Measurements from ENCODE around the gene CENPS. TPM values are rescaled to one million over a fixed set of nuclear protein-coding genes. Genes with fewer than 3 reads are reported as not detected.

The CENPS gene
- total and polyA plus RNA-seq, 2 of the 8 experiments (the other 6 are each of a cell fraction or from before 2014, with no cell fraction given): 7.8 to 20.3 TPM

- no peak for TF ChIP-seq CHD7 (IDR thresholded peaks at IDR 0.05; ENCODE audit: insufficient replicate concordance, low read length)
- TF ChIP-seq ASH2L (IDR thresholded peaks at IDR 0.05; ENCODE audit: low read length): no peak
- TF ChIP-seq SIRT6 (IDR thresholded peaks at IDR 0.05; ENCODE audit: low read length): no peak
These were observed 391 bp upstream of the CENPS start (continued) for GRCh38 chr1:10429868-10430215.

All from H1 (cell line).